H9 (cell line): ENCODE data around the gene PAFAH1B1. TPM values are rescaled to one million over a fixed set of nuclear protein-coding genes. Genes with fewer than 3 reads are reported as not detected.
A peak's percentile ranks its signal among the peaks of the same experiment; 100 is the strongest.

ENCODE experiments used
- DNase-seq: peaks from one replicate; pipeline ENCODE4 v3.0.0-alpha.2; 2017
- H2AFZ ChIP-seq: one replicate; pipeline ENCODE4 v1.6.1; 2013; ENCODE audit warnings: mild to moderate bottlenecking, low read length, control low read depth, moderate library complexity
- H2AK5ac ChIP-seq: 2 replicates; pipeline ENCODE4 v1.6.1; 2013; ENCODE audit warnings: low read length, control low read depth, mixed read lengths; ENCODE audit not compliant: insufficient read length
- H2BK120ac ChIP-seq: one replicate; pipeline ENCODE4 v1.6.1; 2013; ENCODE audit warnings: low read depth, mild to moderate bottlenecking, low read length, control low read depth, inconsistent platforms; ENCODE audit not compliant: poor library complexity, severe bottlenecking
- H2BK12ac ChIP-seq: 2 replicates; pipeline ENCODE4 v1.6.1; 2013; ENCODE audit warnings: low read length, control low read depth, mixed read lengths, low read depth; ENCODE audit not compliant: insufficient read length
- H2BK15ac ChIP-seq: 2 replicates; pipeline ENCODE4 v1.6.1; 2013; ENCODE audit warnings: low read depth, low read length, control low read depth
- H2BK20ac ChIP-seq: one replicate; pipeline ENCODE4 v1.6.1; 2013; ENCODE audit warnings: low read depth, mild to moderate bottlenecking, low read length, control low read depth, inconsistent platforms; ENCODE audit not compliant: poor library complexity, severe bottlenecking
- H2BK5ac ChIP-seq: 2 replicates; pipeline ENCODE4 v1.6.1; 2013; ENCODE audit warnings: low read length, control low read depth, mixed read lengths; ENCODE audit not compliant: insufficient read length
- H3K14ac ChIP-seq: 2 replicates; pipeline ENCODE4 v1.6.1; 2013; ENCODE audit warnings: low read length, control low read depth; ENCODE audit not compliant: insufficient read depth
- H3K18ac ChIP-seq: 2 replicates; pipeline ENCODE4 v1.6.1; 2013; ENCODE audit warnings: low read depth, mild to moderate bottlenecking, mixed read lengths, low read length, control low read depth; ENCODE audit not compliant: insufficient read length
- H3K23ac ChIP-seq: 2 replicates; pipeline ENCODE4 v1.6.1; 2013; ENCODE audit warnings: low read length, control low read depth, mixed read lengths, low read depth; ENCODE audit not compliant: insufficient read length
- H3K23me2 ChIP-seq: 2 replicates; pipeline ENCODE4 v1.6.1; 2013; ENCODE audit warnings: low read depth, mild to moderate bottlenecking, mixed read lengths, low read length, control low read depth; ENCODE audit not compliant: insufficient read length, poor library complexity, severe bottlenecking
- H3K27ac ChIP-seq: 2 replicates; pipeline ENCODE4 v1.5.1; 2013; ENCODE audit warnings: low read length, control low read depth, mixed read lengths, low read depth; ENCODE audit not compliant: insufficient read length
- H3K27me3 ChIP-seq: 2 replicates; pipeline ENCODE4 v1.6.1; 2013; ENCODE audit warnings: low read length, control low read depth, inconsistent platforms; ENCODE audit not compliant: insufficient read depth
- H3K4ac ChIP-seq: 2 replicates; pipeline ENCODE4 v1.6.1; 2013; ENCODE audit warnings: low read depth, mild to moderate bottlenecking, control low read depth, inconsistent platforms, low read length, moderate library complexity
- H3K4me1 ChIP-seq: 2 replicates; pipeline ENCODE4 v1.6.1; 2013; ENCODE audit warnings: low read length, control low read depth, inconsistent platforms; ENCODE audit not compliant: insufficient read depth
- H3K4me2 ChIP-seq: 2 replicates; pipeline ENCODE4 v1.6.1; 2013; ENCODE audit warnings: low read length, control low read depth, mixed read lengths; ENCODE audit not compliant: insufficient read length, insufficient read depth
- H3K56ac ChIP-seq: 2 replicates; pipeline ENCODE4 v1.6.1; 2013; ENCODE audit warnings: low read depth, mild to moderate bottlenecking, mixed read lengths, low read length, control low read depth; ENCODE audit not compliant: insufficient read length
- H3K79me1 ChIP-seq: 2 replicates; pipeline ENCODE4 v1.6.1; 2013; ENCODE audit warnings: low read depth, mild to moderate bottlenecking, moderate library complexity, low read length, control low read depth, inconsistent platforms; ENCODE audit not compliant: insufficient read depth, poor library complexity, severe bottlenecking
- H3K79me2 ChIP-seq: 2 replicates; pipeline ENCODE4 v1.6.1; 2013; ENCODE audit warnings: low read length, control low read depth, inconsistent platforms; ENCODE audit not compliant: insufficient read depth
- H3K9ac ChIP-seq: 2 replicates; pipeline ENCODE4 v1.6.1; 2013; ENCODE audit warnings: low read length, control low read depth, mixed read lengths; ENCODE audit not compliant: insufficient read length; ENCODE audit errors: extremely low read depth
- H3K9me3 ChIP-seq: one replicate; pipeline ENCODE4 v1.6.1; 2013; ENCODE audit warnings: low read depth, low read length, inconsistent platforms; ENCODE audit not compliant: control insufficient read depth
- H3T11ph ChIP-seq: one replicate; pipeline ENCODE4 v1.6.1; 2013; ENCODE audit warnings: mild to moderate bottlenecking, low read length, control low read depth, inconsistent platforms
- H4K20me1 ChIP-seq: one replicate; pipeline ENCODE4 v1.6.1; 2013; ENCODE audit not compliant: control insufficient read depth, insufficient read length, insufficient read depth
- H4K5ac ChIP-seq: 2 replicates; pipeline ENCODE4 v1.6.1; 2013; ENCODE audit warnings: low read depth, mild to moderate bottlenecking, mixed read lengths, low read length, control low read depth; ENCODE audit not compliant: insufficient read length
- H4K8ac ChIP-seq: replicated peaks from 2 replicates; pipeline ENCODE4 v1.6.1; 2013; ENCODE audit warnings: low read length, control low read depth, mixed read lengths, low read depth; ENCODE audit not compliant: insufficient read length
- H4K91ac ChIP-seq: 2 replicates; pipeline ENCODE4 v1.6.1; 2013; ENCODE audit warnings: low read depth, mild to moderate bottlenecking, moderate library complexity, mixed read lengths, low read length, control low read depth; ENCODE audit not compliant: insufficient read length
- H3K27ac Mint-ChIP-seq, 3 experiments: 2 replicates in 2 of 3; 3 replicates in 1 of 3; pipeline ENCODE4 v1.8.0; 2020 to 2021; ENCODE audit warnings: mixed read lengths in 3 of 3, mild to moderate bottlenecking in 1 of 3, moderate library complexity in 1 of 3
- H3K27me3 Mint-ChIP-seq: 2 replicates; pipeline ENCODE4 v1.8.0; 2021; ENCODE audit warnings: low read depth, mild to moderate bottlenecking, moderate library complexity, mixed read lengths
- H3K36me3 Mint-ChIP-seq, 3 experiments: 2 replicates in 2 of 3; 3 replicates in 1 of 3; pipeline ENCODE4 v1.8.0; 2020 to 2021; ENCODE audit warnings: low read depth in 3 of 3, mixed read lengths in 3 of 3; ENCODE audit not compliant: insufficient read depth in 1 of 3
- H3K4me1 Mint-ChIP-seq, 2 experiments: 2 replicates each; pipeline ENCODE4 v1.8.0; 2020; ENCODE audit warnings: mixed read lengths in 2 of 2
- H3K4me3 Mint-ChIP-seq, 2 experiments: 2 replicates in 1 of 2; 3 replicates in 1 of 2; pipeline ENCODE4 v1.8.0; 2020 to 2021; ENCODE audit warnings: mild to moderate bottlenecking in 2 of 2, mixed read lengths in 2 of 2, moderate library complexity in 1 of 2
- H3K9me3 Mint-ChIP-seq, 2 experiments: 2 replicates in 1 of 2; 3 replicates in 1 of 2; pipeline ENCODE4 v1.8.0; 2020; ENCODE audit warnings: mild to moderate bottlenecking in 2 of 2, mixed read lengths in 2 of 2, moderate library complexity in 1 of 2
- CTCF ChIP-seq: fragments of 200-600 bp; sonication (generic); conservative IDR thresholded peaks from 3 replicates; pipeline ENCODE4 v1.8.0; 2021; ENCODE audit warnings: antibody characterized with exemption, mild to moderate bottlenecking
- WGBS: extraction: QIAGEN DNeasy Blood & Tissue Kit; methylation state at CpG from one replicate; pipeline ENCODE4 v1.1.7; 2013; ENCODE audit warnings: missing lambda C conversion rate, low lambda C conversion rate, mixed read lengths; ENCODE audit not compliant: insufficient read length; ENCODE audit errors: extremely low coverage; 5-methylcytosine and 5-hydroxymethylcytosine counted together
- total RNA-seq: library from RNA; stranded (reverse); gene quantifications from 2 replicates; pipeline ENCODE4 v1.2.1, GENCODE V29; 2021

Gene PAFAH1B1
- total RNA-seq, 1 experiment from 2014 or later, result 134 TPM

GRCh38 chr17:2683912-2684311 lies 90.5 kb downstream of the PAFAH1B1 start:
- Mint-ChIP-seq H3K27me3 (no peaks in the 10 kb centered on the region), H3K4me3 (no peak overlapping the region), H3K36me3 (peaks cover 15 to 54% (median 44%) of the 10 kb centered on the region in 3 experiments; a peak in 6 of 7 replicates), H3K27ac (peak overlapping the region; percentile 20 to 79 (median 21); a peak in 4 of 7 replicates), H3K9me3 (no peaks in the 10 kb centered on the region), H3K4me1 (peaks cover 5 to 14% of the 10 kb centered on the region in 2 experiments; a peak in 3 of 4 replicates)
- H3K14ac ChIP-seq, result no peak overlapping the region
- H2BK5ac ChIP-seq, result no peak overlapping the region
- no peak overlapping the region for H3T11ph ChIP-seq
- no peaks in the 10 kb centered on the region for H3K27me3 ChIP-seq
- no peak overlapping the region for H3K23ac ChIP-seq
- no peak for DNase-seq
- H3K18ac ChIP-seq, result no peak overlapping the region
- no peak overlapping the region for H3K9ac ChIP-seq
- no peaks in the 10 kb centered on the region for H3K23me2 ChIP-seq
- no peak overlapping the region for H3K56ac ChIP-seq
- H3K79me2 ChIP-seq, result no peaks in the 10 kb centered on the region; the same call in 1 of the 2 replicates
- no peak overlapping the region for H2BK15ac ChIP-seq
- TF ChIP-seq CTCF, result no peak
- H4K20me1 ChIP-seq, result no peaks in the 10 kb centered on the region
- no peak overlapping the region for H2BK20ac ChIP-seq
- H2AFZ ChIP-seq, result no peak overlapping the region
- no peak overlapping the region for H3K27ac ChIP-seq
- H3K4me1 ChIP-seq, result no peaks in the 10 kb centered on the region
- H3K79me1 ChIP-seq, result no peaks in the 10 kb centered on the region
- no peak overlapping the region for H2BK120ac ChIP-seq
- H4K91ac ChIP-seq, result no peak overlapping the region
- no CpG with 5 or more reads among the region's 8 CpGs for WGBS
- H4K5ac ChIP-seq, result no peak overlapping the region
- H2BK12ac ChIP-seq, result no peak overlapping the region
- no peak overlapping the region for H4K8ac ChIP-seq
- H3K4me2 ChIP-seq, result no peak overlapping the region
- no peak overlapping the region for H2AK5ac ChIP-seq
- no peaks in the 10 kb centered on the region for H3K9me3 ChIP-seq
- no peak overlapping the region for H3K4ac ChIP-seq
